ENCODE data around the gene OCA2.

The OCA2 gene

GRCh38 chr15:28080386-28080785 lies 18.7 kb downstream of the OCA2 start:
- TF ChIP-seq EP300 (IDR thresholded peaks at IDR 0.05; ENCODE audit: borderline replicate concordance) (no peak), REST (IDR thresholded peaks at IDR 0.05; ENCODE audit: low read depth) (no peak), MAX (IDR thresholded peaks at IDR 0.05) (no peak), CREB1 (IDR thresholded peaks at IDR 0.05; ENCODE audit: low read depth) (no peak), YY1 (IDR thresholded peaks at IDR 0.05; ENCODE audit: low read depth) (no peak), TCF12 (IDR thresholded peaks at IDR 0.05; ENCODE audit: low read depth) (no peak), CEBPB (IDR thresholded peaks at IDR 0.05) (no peak), NFIC (IDR thresholded peaks at IDR 0.05) (no peak), TEAD4 (IDR thresholded peaks at IDR 0.05) (no peak), EGR1 (IDR thresholded peaks at IDR 0.05) (no peak), FOXM1 (IDR thresholded peaks at IDR 0.05; ENCODE audit: borderline replicate concordance, low read depth) (no peak), RAD21 (IDR thresholded peaks at IDR 0.05; ENCODE audit: low read depth) (no peak), TAF1 (IDR thresholded peaks at IDR 0.05; ENCODE audit: low read depth) (no peak), ZBTB7A (IDR thresholded peaks at IDR 0.05; ENCODE audit: low read depth) (no peak), USF1 (IDR thresholded peaks at IDR 0.05) (no peak)

GRCh38 chr15:28079313-28079969 lies 19.7 kb downstream of the OCA2 start:
- no peak for TF ChIP-seq RAD21 (IDR thresholded peaks at IDR 0.05; ENCODE audit: low read depth)
- no peak for TF ChIP-seq YY1 (IDR thresholded peaks at IDR 0.05; ENCODE audit: low read depth)
- TF ChIP-seq CEBPB (IDR thresholded peaks at IDR 0.05) = no peak
- no peak for TF ChIP-seq CREB1 (IDR thresholded peaks at IDR 0.05; ENCODE audit: low read depth)
- no peak for TF ChIP-seq ZBTB7A (IDR thresholded peaks at IDR 0.05; ENCODE audit: low read depth)
- no peak for TF ChIP-seq FOXM1 (IDR thresholded peaks at IDR 0.05; ENCODE audit: borderline replicate concordance, low read depth)
- TF ChIP-seq NFIC (IDR thresholded peaks at IDR 0.05) = no peak
- no peak for TF ChIP-seq REST (IDR thresholded peaks at IDR 0.05; ENCODE audit: low read depth)
- no peak for TF ChIP-seq EP300 (IDR thresholded peaks at IDR 0.05; ENCODE audit: borderline replicate concordance)
- no peak for TF ChIP-seq TCF12 (IDR thresholded peaks at IDR 0.05; ENCODE audit: low read depth)
- TF ChIP-seq EGR1 (IDR thresholded peaks at IDR 0.05) = no peak
- TF ChIP-seq TEAD4 (IDR thresholded peaks at IDR 0.05) = no peak
- no peak for TF ChIP-seq USF1 (IDR thresholded peaks at IDR 0.05)
- TF ChIP-seq TAF1 (IDR thresholded peaks at IDR 0.05; ENCODE audit: low read depth) = no peak
- TF ChIP-seq MAX (IDR thresholded peaks at IDR 0.05) = no peak

- no peak for TF ChIP-seq CEBPB (IDR thresholded peaks at IDR 0.05)
- no peak for TF ChIP-seq TCF12 (IDR thresholded peaks at IDR 0.05; ENCODE audit: low read depth)
- TF ChIP-seq EGR1 (IDR thresholded peaks at IDR 0.05) = no peak
- no peak for TF ChIP-seq ZBTB7A (IDR thresholded peaks at IDR 0.05; ENCODE audit: low read depth)
- TF ChIP-seq EP300 (IDR thresholded peaks at IDR 0.05; ENCODE audit: borderline replicate concordance) = no peak
- TF ChIP-seq NFIC (IDR thresholded peaks at IDR 0.05) = no peak
- TF ChIP-seq REST (IDR thresholded peaks at IDR 0.05; ENCODE audit: low read depth) = no peak
- no peak for TF ChIP-seq USF1 (IDR thresholded peaks at IDR 0.05)
- no peak for TF ChIP-seq MAX (IDR thresholded peaks at IDR 0.05)
- TF ChIP-seq TAF1 (IDR thresholded peaks at IDR 0.05; ENCODE audit: low read depth) = no peak
- TF ChIP-seq TEAD4 (IDR thresholded peaks at IDR 0.05) = no peak
- no peak for TF ChIP-seq FOXM1 (IDR thresholded peaks at IDR 0.05; ENCODE audit: borderline replicate concordance, low read depth)
- TF ChIP-seq RAD21 (IDR thresholded peaks at IDR 0.05; ENCODE audit: low read depth) = no peak
- TF ChIP-seq CREB1 (IDR thresholded peaks at IDR 0.05; ENCODE audit: low read depth) = no peak
Observed at GRCh38 chr15:28078191-28078719, 20.9 kb downstream of the OCA2 start.
